GM18867 (cell line): Measurements from ENCODE around the gene GRID2IP.

Experiments
- ATAC-seq: cut with Tn5 transposase; IDR thresholded peaks from one replicate; pipeline ENCODE4 v1.9.1; 2021; ENCODE audit warnings: mild to moderate bottlenecking, moderate library complexity; ENCODE audit not compliant: unreplicated experiment

GRID2IP gene

DNA sequence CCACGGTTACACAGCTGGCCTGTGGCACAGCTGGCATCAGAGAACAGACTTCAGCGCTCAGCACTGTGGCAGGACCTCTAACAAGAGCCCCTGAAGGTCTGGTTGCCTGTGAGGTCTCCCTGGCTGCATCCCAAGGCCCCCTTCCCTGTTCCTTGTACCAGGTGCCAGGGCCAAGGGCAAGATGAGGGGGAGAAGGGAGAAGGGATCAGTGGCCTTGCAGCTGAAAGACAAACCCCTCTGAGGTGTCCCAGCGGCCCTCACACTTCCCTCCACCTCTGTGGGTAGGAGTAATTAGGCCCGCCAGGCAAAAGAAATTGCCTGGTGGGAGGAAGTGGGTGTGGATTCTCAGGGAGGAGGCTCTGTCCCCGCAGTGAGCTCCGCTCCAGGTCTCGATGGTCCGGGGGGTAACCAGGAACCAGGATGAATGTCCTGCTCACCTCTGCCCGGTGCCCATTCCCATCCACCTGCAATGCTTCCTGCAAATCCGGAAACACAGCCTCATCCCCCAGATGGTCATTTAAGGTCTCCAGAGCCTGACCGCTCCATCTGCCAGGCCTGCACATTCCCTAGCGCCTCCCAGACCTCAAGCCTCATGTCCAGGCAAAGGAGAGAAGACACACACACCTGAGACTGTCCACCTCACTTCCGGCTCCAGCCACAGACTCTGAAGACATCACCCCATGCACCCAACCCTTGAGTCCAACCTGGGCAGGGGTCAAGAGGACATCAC, 22.7 kb downstream of the GRID2IP start:
- no peak for ATAC-seq

DNA sequence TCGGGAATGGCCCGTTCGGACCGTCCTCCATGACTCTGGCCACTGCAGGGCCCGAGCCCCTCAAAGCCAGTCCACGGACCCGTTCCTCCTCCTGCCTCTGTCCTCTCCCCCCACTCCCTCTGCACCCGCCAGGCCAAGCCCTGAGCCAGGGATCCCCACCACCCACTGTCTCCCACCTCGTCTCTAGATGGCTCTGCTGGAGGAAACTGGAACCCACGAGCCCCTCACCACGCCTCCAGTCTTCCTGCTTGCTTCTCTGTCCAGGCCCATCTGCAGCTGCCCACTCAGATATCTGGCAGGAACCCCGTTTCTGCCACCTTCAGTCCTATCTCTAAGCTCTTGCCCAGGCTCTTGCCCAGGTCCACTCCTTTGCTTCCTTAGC, 24.3 kb downstream of the GRID2IP start:
- ATAC-seq, result no peak

DNA sequence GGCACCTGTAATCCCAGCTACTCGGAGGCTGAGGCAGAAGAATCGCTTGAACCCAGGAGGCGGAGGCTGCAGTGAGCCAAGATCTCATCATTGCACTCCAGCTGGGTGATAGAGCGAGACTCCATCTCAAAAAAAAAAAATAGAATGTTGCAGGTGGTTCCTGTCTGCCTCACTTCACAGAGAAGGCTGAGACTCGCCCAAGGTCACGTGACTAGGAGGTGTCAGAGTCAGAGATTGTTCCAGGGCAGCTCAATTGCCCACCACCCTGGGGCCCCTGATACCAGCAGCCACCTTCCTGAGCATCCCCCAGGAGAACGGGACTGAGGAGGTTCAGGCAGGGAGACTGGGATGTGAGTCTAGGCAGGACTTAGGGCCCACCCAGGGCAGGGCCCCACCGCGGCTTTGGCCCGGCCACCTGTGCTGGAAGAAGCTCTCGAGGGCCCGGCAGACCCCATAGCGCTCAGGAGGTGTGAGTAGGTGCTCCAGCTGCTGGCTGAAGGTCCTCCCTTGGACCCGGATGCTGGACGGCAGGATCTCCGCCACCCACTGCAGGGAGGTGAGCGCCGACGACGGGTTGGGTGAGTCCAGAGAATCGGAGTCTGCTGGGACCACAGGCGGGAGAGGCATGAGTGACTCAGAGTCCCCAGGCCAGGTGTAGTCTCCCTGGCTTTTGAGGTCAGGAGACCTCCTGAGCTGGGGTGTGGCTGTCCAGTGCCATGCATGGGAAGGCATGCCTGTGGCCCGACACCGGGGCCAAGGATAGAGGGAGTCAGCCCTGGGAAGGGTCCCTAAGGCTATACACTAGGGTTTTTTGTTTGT, 30.9 kb downstream of the GRID2IP start:
- no peak for ATAC-seq

DNA sequence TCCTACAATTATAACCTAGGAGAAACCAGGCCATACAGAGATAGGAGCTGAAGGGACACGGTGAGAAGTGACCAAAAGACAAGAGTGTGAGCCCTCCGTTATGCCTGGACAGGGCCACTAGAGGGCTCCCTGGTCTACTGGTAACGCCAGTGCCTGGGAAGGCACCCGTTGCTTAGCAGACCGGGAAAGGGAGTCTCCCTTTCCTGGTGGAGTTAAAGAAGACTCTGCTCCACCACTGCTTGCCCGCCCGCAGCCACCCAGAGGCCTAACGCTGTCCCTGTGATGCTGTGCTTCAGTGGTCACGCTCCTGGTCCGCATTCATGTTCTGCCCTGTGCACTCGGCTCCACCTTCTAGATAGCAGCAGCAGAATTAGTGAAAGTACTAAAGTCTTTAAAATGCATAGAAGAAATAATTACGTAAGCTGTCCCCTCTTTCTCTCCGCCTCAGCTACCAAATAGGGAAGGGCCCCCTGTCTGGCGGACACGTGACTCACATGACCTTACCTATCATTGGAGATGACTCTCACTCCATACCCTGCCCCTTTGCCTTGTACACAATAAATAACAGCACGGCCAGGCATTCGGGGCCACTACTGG, 34.8 kb downstream of the GRID2IP start:
- peak; percentile 56 for ATAC-seq

DNA sequence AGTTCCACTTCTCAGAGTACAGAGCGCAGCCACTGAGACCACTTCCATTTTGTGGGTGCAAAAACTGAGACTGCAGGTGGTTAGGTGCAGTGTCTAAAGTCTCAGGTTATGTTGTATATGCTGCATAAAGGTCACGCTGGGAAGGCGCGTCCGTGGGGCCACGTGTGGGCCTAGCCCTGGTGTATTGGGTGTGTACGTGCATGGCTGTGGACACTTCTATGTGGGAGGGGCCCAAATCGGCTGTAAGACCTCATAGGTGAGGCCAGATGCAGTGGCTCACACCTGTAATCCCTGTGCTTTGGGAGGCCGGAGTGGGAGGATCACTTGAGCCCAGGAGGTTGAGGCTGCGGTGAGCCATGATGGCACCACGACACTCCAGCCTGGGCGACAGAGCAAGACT, 37.7 kb downstream of the GRID2IP start:
- no peak for ATAC-seq

DNA sequence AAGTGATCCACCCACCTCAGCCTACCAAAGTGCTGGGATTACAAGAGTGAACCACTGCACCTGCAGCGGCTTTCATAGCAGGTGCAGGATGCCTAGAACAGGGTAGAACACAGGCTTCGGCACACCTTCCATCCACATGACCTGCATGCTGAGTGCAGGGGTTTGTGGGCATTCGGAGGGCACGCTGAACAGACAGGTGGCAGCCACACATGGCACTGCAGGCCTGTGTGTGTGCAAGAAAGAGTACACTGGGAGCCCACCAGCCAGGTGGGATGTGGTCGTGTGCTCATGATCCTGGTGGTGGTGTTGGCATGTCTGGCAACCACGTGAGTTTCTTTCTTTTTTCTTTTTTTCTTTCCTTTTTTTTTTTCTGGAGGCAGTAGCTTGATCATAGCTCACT, 38.4 kb downstream of the GRID2IP start:
- ATAC-seq, result no peak

DNA sequence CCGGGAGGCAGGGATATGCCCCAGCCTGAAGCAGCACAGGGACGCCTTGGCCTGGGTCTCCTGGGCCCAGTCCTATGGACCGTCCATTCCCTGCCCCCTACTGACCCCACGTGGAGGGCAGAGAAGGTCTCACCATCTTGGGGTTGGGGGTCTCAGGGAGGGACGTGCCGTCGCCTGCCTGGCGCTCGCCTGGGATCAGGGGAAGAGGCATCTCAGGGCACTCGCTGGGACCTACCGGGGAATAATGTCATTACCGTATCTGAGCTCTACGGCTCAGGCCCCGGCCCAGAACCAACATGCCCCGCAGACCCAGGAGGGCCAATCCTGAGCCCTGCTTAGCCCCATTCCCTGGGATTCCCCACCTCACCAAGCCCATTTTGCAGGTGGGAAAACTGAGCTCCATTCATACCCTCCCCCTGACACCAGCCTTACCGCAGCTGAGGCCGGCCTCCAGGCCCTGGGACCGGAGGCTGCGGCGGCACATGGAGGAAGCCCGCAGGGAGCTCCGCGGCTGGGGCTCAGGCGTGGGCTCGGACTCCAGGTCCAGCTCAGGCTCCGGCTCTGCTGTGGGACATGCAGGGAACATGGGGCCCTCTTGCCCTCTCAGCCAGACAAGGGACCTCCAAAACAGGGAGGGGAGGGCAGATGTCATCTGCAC, 40.7 kb downstream of the GRID2IP start:
- ATAC-seq, result no peak

DNA sequence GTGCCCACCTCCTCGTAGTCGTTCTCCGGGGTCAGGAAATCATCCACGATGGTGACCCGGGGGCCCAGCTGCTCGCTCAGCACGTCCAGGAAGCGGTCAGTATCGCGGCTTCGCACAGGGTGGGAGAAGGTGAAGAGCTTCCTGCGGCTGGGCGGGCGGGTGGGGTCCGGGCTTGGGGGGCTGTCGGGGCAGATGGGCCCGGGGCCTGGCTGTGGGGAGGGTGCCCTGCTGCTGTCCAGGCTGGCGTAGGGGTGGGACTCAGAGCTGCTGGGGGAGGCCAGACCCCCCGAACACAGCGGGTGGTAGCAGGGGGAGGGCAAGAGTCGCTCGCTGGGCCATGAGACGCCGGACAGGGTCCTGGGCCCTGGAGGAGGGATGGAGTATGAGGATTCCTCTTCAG, 42.3 kb downstream of the GRID2IP start:
- no peak for ATAC-seq

DNA sequence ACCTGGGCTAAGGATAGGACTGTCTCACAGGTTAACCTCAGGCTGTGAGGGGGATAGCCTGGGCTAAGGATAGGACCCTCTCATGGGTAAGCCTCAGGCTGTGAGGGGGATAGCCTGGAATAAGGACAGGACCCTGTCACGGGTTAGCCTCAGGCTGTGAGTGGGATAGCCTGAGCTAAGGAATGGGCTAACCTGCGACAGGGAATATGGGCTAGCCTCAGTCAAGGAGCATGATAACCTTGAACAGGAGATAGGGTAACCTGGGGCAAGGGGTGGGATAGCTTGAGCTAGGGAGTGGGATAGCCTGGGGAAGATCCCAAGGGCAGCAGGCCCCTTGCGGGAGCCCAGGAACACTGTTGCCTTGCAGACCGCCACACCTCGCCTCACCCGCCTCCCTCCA, 42.7 kb downstream of the GRID2IP start:
- no peak for ATAC-seq

DNA sequence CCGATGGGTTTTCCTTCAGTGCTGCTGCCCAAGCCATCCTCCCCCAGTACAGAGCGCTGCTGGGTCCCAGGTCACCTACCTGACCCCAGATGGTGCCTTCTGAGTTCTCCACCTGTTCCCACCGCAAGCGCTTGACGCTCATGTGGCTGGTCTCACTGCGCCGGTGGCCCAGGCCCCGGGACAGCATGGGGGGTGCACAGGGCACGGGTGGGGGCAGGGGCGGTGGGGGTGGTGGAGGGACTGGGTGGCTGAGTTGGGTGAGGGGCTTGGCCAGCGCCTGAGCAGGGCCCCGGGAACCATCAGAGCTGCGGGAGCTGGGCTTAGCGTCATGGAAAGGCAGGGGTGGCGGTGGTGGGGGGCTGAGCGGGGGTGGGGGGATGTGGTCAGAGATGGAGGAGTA, 43.4 kb downstream of the GRID2IP start:
- ATAC-seq, result no peak

DNA sequence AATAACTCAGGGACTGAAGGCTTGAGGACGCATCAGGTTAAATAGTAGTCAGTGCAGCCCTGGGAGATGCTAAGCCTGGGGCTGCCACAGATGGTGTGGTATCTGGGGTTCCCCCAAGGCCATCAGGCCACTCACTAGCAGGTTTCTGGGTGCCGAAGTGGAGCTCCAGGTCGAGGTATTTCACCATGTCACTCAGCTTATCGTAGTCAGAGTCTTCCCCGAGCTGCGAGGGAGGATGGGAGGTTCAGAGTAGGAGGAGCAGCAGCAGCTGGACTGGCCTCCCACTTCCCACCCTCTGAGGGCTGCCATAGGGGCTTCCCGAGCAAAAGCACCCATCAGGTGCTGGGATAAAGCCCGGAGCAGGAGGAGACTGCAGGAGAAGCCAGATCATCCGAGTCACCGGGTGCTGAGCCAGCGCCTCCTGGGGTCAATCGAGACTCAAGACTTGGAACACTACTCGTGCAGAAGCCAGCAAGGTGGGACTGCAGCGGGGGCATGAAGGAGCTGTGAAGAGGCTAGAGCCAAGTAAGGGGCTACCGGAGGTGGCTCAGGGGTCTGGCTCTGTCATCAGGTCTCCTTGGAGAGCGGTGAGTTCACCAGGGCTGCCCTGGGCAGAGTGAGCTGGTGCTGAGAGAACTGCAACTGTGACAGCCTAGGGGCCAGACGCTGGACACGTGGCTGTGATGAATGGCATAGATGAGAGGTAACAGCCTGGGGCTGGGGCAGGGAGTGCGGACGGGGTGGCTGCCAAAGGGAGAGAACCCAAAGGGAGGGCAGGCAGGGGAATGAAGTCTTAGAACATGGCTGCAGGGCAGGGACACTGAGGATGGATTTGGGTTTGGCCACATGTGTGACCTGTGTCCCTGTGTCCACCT, 45.3 kb downstream of the GRID2IP start:
- no peak for ATAC-seq

DNA sequence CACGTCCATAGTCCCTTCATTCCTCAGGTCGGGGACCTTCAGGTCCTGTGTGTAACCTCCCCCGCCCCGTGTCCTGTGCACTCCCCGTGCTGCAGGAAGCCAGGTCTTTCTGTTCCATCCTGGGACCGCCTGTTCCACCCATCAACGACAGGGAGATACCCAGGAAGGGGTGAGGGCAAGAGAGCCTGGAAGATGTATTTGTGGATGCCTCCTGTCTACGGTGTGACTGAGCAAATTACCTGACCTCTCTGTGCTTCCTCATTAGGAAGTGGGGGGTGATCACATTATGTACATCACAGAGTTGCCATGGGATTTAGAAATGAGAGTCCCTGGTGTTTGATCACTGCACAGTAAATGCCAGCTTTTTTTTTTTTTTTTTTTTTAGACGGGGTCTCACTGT, 46.3 kb downstream of the GRID2IP start:
- no peak for ATAC-seq

DNA sequence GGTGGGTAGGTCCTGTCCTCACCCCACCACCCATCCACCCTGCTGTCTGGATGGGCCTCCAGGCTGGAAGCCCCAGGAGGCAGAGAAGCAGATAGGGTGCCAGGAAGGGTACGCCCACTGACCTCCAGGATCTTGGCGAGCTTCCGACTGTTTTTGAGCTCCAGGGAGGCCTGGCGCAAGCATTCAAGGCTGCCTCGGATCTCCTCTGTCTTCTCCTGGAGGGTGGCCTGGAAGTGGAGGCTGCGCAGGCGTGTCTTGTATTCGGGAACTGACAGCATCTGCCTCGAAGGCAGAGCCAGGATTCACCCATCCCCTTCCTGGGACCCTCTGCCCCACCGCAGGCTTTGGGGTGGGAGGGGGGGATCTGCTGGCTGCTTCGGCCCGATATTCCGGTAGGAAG, 48.4 kb downstream of the GRID2IP start:
- no peak for ATAC-seq

DNA sequence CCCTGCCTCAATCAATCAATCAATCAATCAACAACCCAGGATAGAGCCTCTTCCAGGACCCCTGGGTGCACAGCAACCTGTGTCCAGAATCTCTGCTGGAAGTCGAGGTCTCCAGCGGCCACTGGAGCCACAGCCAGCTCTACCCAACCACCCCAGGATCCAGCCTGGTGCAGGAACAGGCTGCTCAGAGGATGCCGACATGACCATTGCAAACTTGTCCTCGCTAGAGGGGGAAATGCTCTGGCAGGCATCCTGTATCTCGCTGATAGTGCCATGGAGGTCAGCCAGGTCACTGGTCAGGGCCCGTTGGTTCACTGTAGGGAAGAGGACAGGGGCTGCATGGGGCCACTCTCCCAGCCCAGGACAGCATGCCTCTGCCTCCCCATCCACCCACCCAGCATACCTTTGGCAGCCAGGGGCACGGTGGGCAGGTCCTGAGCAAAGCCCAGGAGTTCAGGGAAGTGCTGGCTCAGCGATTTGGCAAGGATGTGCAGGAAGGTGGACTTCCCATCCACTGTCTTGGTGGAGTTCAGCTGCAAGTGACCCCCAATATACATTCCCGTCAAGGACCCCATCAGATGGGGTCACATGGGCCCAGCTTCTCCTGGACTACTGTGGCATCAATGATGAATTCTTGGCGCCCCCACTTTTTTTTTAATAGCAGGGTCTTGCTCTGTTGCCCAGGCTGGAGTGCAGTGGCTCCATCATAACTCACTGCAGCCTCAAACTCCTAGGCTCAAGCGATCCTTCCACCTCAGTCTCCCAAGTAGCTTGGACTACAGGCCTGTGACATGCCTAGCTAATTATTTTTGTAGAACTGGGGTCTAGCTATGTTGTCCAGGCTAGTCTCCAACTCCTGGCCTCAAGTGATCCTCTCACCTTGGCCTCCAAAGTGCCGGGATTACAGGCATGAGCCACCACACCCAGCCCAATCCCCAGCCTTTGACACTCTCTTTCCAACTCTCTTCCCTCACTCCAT, 49.4 kb downstream of the GRID2IP start:
- no peak for ATAC-seq

DNA sequence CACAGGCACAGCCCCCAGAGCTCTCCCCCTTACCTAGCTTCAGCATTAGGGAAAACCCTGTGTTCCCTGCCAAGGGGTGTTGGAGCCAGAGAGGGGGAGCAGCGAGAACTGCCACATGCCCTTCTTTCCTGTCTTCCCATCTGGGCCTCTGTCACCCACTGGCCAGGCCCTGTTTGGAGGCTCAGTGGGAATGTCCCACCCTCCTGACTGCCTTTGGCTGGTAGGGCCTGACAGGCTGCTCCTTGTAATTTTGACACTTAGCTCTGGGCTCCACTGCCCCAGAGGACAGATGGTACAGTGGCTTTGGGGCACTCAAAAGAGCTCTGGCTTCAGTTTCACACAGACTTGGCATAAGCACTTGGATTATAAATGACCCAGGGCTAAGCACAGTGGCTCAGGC, 50.6 kb downstream of the GRID2IP start:
- ATAC-seq, result no peak

DNA sequence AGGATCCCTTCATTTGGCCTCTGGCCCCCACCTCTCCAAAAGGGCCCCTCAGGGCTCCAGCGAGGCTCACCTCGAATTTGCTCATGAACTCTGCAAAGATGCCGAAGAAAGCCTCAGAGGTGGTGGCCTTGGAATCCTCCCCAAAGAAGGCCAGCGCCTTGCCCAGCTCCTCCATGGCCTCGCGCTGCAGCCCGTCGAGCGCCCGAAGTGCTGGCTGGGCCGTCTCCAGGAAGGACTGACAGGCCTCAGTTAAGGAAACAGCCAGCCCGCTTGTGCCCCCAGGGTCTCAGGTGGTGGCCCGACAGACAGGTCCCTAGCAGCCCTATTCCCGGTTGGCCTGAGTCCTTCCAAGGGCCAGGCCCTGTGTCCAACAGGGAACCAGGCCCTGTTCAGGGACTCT, 53.3 kb downstream of the GRID2IP start:
- ATAC-seq, result no peak

DNA sequence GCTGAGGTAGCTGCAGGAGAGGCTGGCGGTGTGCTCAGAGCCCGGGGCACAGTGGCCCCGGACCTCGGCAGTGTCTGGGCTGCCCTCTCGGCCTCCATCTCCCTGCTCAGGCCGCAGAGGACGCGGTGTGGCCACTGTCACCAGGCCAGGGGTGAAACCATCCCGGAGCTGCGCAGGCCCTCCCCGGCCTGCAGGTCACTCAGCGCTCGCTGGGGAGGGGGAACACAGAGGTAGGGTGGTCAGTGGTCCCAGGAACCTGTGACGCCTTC, 53.7 kb downstream of the GRID2IP start:
- ATAC-seq, result no peak

DNA sequence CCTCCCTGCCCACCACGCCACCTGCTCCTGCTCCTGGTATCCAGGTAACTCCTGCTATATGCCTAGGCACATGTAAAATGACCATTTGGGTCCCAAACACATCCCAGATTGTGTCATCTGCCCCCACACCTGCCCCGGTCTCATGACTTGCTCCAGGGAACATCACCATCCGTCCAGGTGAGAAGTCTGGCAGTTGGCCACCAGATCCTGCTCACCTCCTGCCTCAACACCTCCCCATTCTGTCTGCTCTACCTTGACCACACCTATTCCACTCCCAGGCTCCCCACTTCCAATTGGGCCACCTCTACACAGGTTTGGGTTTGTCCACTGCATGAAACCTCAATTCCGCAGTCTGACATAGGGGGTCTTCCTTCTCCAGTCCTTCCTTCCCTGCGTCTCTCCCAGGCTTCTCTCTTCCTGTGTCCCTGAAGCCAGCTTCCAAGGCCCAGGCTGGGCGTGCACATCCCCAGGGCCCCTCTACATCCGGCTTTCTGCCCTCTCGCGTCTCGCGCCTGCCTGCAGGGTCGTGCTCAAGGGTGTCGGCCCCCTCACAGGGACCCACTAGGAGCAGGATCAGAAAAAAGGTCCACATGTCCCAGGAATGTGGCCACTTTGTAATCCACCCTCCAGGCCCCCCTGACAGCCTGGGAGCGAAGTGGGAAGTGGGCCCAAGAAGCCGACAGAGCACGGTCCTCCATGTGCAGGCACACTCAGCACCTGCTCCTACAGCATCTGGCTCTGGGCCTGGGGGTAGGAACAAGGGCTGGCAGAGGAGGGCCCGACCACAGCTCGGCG, 54.2 kb downstream of the GRID2IP start:
- ATAC-seq, result no peak
